ENCODE data around the gene NEK6. TPM values are rescaled to one million over a fixed set of nuclear protein-coding genes. Genes with fewer than 3 reads are reported as not detected.

Gene NEK6
- total RNA-seq, 1 experiment from 2014 or later = 57.9 TPM

DNA sequence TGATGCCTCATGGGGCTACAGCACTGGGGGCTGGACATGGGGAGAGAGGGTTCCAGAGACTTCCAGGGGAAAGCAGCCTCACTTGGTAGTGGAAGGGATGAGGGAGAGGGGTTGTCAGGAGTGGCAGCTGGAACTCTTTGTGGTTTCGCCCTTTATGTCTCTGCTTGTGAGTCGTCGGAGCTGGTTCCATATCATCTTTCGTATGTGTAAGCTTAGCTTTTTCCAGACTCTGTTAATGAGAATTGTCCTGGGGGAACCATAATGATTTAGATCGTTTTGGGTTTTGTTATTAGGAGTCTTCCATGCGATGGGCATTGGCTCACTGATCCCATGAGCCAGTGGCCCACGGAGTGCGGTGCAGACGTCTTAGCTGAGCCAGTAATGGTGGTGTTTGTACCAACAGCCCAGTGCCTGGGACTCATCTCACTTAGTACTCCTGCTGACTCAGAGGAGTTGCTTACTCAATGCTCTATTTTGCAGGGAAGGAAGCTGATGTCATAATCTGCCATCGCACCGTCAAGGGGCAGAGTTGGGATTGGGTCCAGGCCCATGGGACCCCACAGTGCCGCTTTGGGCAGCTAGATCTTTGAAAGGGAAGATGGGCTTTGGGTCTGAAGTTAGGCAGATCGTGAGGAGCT, 48.5 kb downstream of the NEK6 start:
- ChIA-PET POLR2A (ENCODE audit: unreplicated experiment) (interaction anchor here (1.1 kb wide), 1 partner anchor 9 kb away, joined by 9 read pairs; no protein-coding TSS in a partner anchor), CTCF (interaction anchor here (0.7 kb wide), 1 partner anchor 84 kb away, joined by 4 read pairs; no protein-coding TSS in a partner anchor)
- intact Hi-C loops (cut with micrococcal nuclease; ENCODE audit: unreplicated experiment) = loop anchor here (5.0 kb wide), 2 partner anchors 84 to 374 kb away; partner anchors contain the start of gene DENND1A
- Histone ChIP-seq H3K79me2 (ENCODE audit: low read depth) (0 out of 2 replicates have a peak, but pooled peaks cover 5% of the 10 kb centered on the region), H3K4me3 (no peak overlapping the region), H3K9me3 (ENCODE audit: insufficient read depth, low read depth) (no peaks in the 10 kb centered on the region), H3F3A (ENCODE audit: insufficient read depth, low read depth) (peaks cover 16% of the 10 kb centered on the region; the same call in 1 of the 2 replicates), H3K4me1 (replicated peaks; ENCODE audit: insufficient read depth) (peaks cover 38% of the 10 kb centered on the region), H3K4me2 (peak overlapping the region; percentile 27), H4K20me1 (ENCODE audit: insufficient read depth) (no peaks in the 10 kb centered on the region), H3K9me2 (ENCODE audit: insufficient read depth) (no peaks in the 10 kb centered on the region), H3K36me3 (ENCODE audit: low read depth) (no peaks in the 10 kb centered on the region; the same call in 1 of the 2 replicates), H3K27ac (peak overlapping the region; percentile 64), H3K27me3 (ENCODE audit: insufficient read depth, low read depth) (no peaks in the 10 kb centered on the region), H2AFZ (no peak overlapping the region)
- BruUV-seq (replicated peaks) = no TSS peak
- TF ChIP-seq EZH2 (IDR thresholded peaks at IDR 0.05; ENCODE audit: low read depth) = no peak
- TF ChIP-seq, protein P1, sequence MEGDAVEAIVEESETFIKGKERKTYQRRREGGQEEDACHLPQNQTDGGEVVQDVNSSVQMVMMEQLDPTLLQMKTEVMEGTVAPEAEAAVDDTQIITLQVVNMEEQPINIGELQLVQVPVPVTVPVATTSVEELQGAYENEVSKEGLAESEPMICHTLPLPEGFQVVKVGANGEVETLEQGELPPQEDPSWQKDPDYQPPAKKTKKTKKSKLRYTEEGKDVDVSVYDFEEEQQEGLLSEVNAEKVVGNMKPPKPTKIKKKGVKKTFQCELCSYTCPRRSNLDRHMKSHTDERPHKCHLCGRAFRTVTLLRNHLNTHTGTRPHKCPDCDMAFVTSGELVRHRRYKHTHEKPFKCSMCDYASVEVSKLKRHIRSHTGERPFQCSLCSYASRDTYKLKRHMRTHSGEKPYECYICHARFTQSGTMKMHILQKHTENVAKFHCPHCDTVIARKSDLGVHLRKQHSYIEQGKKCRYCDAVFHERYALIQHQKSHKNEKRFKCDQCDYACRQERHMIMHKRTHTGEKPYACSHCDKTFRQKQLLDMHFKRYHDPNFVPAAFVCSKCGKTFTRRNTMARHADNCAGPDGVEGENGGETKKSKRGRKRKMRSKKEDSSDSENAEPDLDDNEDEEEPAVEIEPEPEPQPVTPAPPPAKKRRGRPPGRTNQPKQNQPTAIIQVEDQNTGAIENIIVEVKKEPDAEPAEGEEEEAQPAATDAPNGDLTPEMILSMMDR (conservative IDR thresholded peaks at IDR 0.05) = no peak
- peak in 1 of 2 experiments; percentile 68 for DNase-seq

DNA sequence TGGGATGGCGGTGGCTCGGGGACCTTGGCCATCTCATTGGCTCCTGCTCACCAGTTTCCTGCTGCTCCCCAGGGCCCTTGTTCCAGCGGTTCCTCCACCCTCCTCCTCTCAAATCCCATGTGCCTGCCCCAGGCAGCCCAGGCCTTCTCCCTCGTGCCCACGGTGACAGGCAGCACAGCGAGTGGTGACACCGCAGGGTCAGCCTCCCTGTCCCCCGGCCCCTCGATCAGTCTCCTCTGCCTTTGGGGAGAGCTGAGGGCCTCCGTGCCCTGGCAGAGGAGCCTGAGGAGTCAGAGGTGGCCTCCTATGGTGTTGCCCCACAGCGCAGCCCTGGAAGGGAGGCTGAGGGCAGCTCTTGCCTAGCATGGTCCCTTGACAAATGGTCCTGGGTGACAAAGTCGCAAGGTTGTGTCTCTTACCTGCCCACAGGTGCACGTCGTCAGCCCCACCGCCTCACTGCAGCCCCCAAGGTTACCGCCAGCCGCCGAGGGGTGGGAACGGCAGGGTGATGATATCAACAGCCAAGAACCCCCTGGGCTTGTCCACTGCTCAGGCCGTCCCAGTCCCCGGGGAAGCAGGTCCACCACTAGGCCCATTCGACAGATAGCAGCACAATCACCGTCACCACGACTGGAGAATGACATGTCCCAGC, 49.8 kb downstream of the NEK6 start:
- TF ChIP-seq, protein P1 (conservative IDR thresholded peaks at IDR 0.05) = no peak
- no peak for TF ChIP-seq EZH2 (IDR thresholded peaks at IDR 0.05; ENCODE audit: low read depth)
- ChIA-PET POLR2A (ENCODE audit: unreplicated experiment) (no interaction called here), CTCF (no interaction called here)
- no peaks in the 10 kb centered on the region for H3K9me3 ChIP-seq (ENCODE audit: insufficient read depth, low read depth)
- peaks cover 37% of the 10 kb centered on the region for H3K4me1 ChIP-seq (replicated peaks; ENCODE audit: insufficient read depth)
- no peak overlapping the region for H3K4me2 ChIP-seq
- DNase-seq = no peak
- H3K79me2 ChIP-seq (ENCODE audit: low read depth) = 0 out of 2 replicates have a peak, but pooled peaks cover 5% of the 10 kb centered on the region
- 0 out of 2 replicates have a peak overlapping the region, but pooled peaks have one; percentile 64 for H3K27ac ChIP-seq
- H3K9me2 ChIP-seq (ENCODE audit: insufficient read depth) = no peaks in the 10 kb centered on the region
- H3K4me3 ChIP-seq = no peak overlapping the region
- H3K27me3 ChIP-seq (ENCODE audit: insufficient read depth, low read depth) = no peaks in the 10 kb centered on the region
- no TSS peak for BruUV-seq (replicated peaks)
- H3K36me3 ChIP-seq (ENCODE audit: low read depth) = no peaks in the 10 kb centered on the region; the same call in 1 of the 2 replicates
- no peak overlapping the region for H2AFZ ChIP-seq
- H3F3A ChIP-seq (ENCODE audit: insufficient read depth, low read depth) = peaks cover 16% of the 10 kb centered on the region; the same call in 1 of the 2 replicates
- H4K20me1 ChIP-seq (ENCODE audit: insufficient read depth) = no peaks in the 10 kb centered on the region
- intact Hi-C loops (cut with micrococcal nuclease; ENCODE audit: unreplicated experiment) = loop anchor here (2.0 to 5.0 kb wide), 4 partner anchors 29 to 375 kb away; partner anchors contain the start of gene DENND1A

DNA sequence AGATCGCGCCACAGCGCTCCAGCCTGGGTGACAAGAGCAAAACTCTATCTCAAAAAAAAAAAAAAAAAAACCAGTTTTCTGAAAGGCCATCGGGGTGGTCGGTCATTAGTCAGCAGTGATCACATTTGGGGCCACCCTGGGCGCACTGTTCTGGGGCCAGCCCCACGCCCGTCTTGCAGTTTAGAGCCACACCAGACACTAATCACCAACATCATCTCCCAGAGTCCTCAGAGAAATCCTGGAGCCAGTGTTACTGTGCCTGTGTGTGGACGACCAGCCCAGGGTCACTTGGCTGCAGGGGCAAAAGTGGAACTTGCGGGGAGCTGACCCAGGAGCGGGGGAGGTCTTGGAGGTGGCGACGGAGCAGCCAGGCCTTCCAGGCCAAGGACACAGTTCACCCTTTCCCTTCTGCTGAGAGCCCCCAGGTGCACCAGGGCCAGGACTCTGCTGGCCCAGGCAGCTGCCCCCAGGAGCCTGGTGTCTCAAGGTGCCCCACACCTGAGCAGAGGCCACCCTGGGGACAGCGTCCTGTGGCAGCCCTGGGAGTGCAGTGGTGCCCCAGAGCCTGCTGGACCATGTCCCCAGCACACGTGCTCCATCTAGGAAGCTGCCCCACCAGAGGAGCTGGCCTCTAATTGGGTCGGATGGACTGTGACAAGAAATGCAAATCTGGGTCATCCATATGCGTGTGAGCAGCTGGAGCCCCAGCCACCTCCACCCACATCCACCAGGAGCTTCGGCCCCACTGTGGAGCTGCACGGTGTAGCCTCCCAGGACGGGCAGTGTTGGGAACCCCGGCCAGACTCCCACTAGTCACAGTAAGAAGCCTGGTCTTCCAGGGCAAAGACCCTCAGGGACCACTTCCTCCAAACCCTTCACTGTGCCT, 51.1 kb downstream of the NEK6 start:
- Histone ChIP-seq H3F3A (ENCODE audit: insufficient read depth, low read depth) (peaks cover 16% of the 10 kb centered on the region; the same call in 1 of the 2 replicates), H3K79me2 (ENCODE audit: low read depth) (0 out of 2 replicates have a peak, but pooled peaks cover 5% of the 10 kb centered on the region), H4K20me1 (ENCODE audit: insufficient read depth) (no peaks in the 10 kb centered on the region), H3K9me3 (ENCODE audit: insufficient read depth, low read depth) (no peaks in the 10 kb centered on the region), H3K4me1 (replicated peaks; ENCODE audit: insufficient read depth) (peaks cover 37% of the 10 kb centered on the region), H3K27ac (0 out of 2 replicates have a peak overlapping the region, but pooled peaks have one; percentile 13), H3K27me3 (ENCODE audit: insufficient read depth, low read depth) (no peaks in the 10 kb centered on the region), H3K36me3 (ENCODE audit: low read depth) (no peaks in the 10 kb centered on the region; the same call in 1 of the 2 replicates), H3K4me2 (no peak overlapping the region), H2AFZ (no peak overlapping the region), H3K4me3 (no peak overlapping the region), H3K9me2 (ENCODE audit: insufficient read depth) (no peaks in the 10 kb centered on the region)
- DNase-seq = no peak
- intact Hi-C loops (cut with micrococcal nuclease; ENCODE audit: unreplicated experiment) = loop anchor here (1.0 to 5.0 kb wide), 5 partner anchors 12 to 377 kb away; partner anchors contain the start of gene DENND1A
- no TSS peak for BruUV-seq (replicated peaks)
- ChIA-PET POLR2A (ENCODE audit: unreplicated experiment) (interaction anchor here (0.7 kb wide), 1 partner anchor 12 kb away, joined by 5 read pairs; no protein-coding TSS in a partner anchor), CTCF (no interaction called here)
- no peak for TF ChIP-seq EZH2 (IDR thresholded peaks at IDR 0.05; ENCODE audit: low read depth)
- TF ChIP-seq, protein P1 (conservative IDR thresholded peaks at IDR 0.05) = no peak

All from PC-9 (cell line).